ENCODE data around the gene VCPKMT.

DNA sequence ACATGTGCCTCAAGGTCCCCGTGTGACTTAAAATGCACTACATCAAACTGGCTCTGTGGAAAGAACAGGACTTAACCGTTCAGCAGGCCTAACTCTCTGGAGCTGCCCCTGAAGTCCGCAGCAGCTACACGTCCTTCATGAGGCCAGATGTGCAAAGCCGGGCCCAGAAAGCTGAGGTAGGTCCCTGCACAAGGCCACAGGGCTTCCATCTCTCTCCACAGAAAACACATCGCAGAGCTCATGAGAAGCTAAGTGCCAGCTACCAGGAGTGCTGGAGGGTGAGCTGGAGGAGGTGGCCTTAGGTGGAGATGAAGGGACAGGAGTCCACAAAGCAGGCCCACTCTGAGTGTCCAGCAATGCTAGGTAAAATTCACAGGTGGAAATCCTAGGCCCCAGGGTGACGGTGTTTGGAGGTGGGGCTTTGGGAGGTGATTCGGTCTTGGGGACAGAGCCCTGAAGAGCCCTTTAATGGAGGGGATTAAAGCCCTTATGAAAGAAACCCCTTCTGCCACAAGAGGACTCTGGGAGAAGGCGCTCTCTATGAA, 52.4 kb downstream of the VCPKMT start:
- no peak for TF ChIP-seq ZNF384 (IDR thresholded peaks at IDR 0.05)
- no peak for TF ChIP-seq NFRKB (IDR thresholded peaks at IDR 0.05)
- no peak for TF ChIP-seq FOXM1 (IDR thresholded peaks at IDR 0.05; ENCODE audit: borderline replicate concordance)
- TF ChIP-seq HDGF (IDR thresholded peaks at IDR 0.05; ENCODE audit: borderline replicate concordance): no peak
- no peak for TF ChIP-seq FOXK2 (IDR thresholded peaks at IDR 0.05)
- TF ChIP-seq BHLHE40 (IDR thresholded peaks at IDR 0.05; ENCODE audit: borderline replicate concordance): no peak
- no peak for TF ChIP-seq ARNT (IDR thresholded peaks at IDR 0.05)
- TF ChIP-seq, protein P1, sequence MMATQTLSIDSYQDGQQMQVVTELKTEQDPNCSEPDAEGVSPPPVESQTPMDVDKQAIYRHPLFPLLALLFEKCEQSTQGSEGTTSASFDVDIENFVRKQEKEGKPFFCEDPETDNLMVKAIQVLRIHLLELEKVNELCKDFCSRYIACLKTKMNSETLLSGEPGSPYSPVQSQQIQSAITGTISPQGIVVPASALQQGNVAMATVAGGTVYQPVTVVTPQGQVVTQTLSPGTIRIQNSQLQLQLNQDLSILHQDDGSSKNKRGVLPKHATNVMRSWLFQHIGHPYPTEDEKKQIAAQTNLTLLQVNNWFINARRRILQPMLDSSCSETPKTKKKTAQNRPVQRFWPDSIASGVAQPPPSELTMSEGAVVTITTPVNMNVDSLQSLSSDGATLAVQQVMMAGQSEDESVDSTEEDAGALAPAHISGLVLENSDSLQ (IDR thresholded peaks at IDR 0.05): no peak
- TF ChIP-seq SUZ12 (IDR thresholded peaks at IDR 0.05): no peak
- no peak for TF ChIP-seq L3MBTL2 (conservative IDR thresholded peaks at IDR 0.05)
- TF ChIP-seq FOXA1 (IDR thresholded peaks at IDR 0.05): no peak

Data from HEK293T (cell line).